SK-N-SH (cell line): ENCODE results near the gene DDX39B.

Experiments used
- CHD2 ChIP-seq: fragments of 150-350 bp; IDR thresholded peaks from 2 replicates; pipeline ENCODE4 v1.6.1; 2018; ENCODE audit warnings: low read length; ENCODE audit not compliant: partially characterized antibody
- CTCF ChIP-seq: fragments of 200-600 bp; sonication (generic); IDR thresholded peaks from 2 replicates; pipeline ENCODE4 v1.6.1; 2017; ENCODE audit warnings: antibody characterized with exemption, mild to moderate bottlenecking, moderate library complexity
- FOSL2 ChIP-seq: IDR thresholded peaks from 2 replicates; pipeline ENCODE4 v1.4.0; 2012; ENCODE audit warnings: low read depth, mild to moderate bottlenecking, moderate library complexity, borderline replicate concordance
- NRF1 ChIP-seq: IDR thresholded peaks from 2 replicates; pipeline ENCODE4 v1.6.1; 2012; ENCODE audit warnings: low read depth, mild to moderate bottlenecking, low read length
- POLR2AphosphoS5 ChIP-seq: IDR thresholded peaks from 2 replicates; pipeline ENCODE4 v1.6.1; 2012; ENCODE audit warnings: low read depth, low read length
- RFX5 ChIP-seq: IDR thresholded peaks from 2 replicates; pipeline ENCODE4 v1.6.1; 2012; ENCODE audit warnings: mild to moderate bottlenecking, improper control_type of control experiment, low read length
- TF ChIP-seq, protein P1 (sequence below): IDR thresholded peaks from 2 replicates; pipeline ENCODE4 v1.6.1; 2012; ENCODE audit warnings: mild to moderate bottlenecking, low read depth, low read length, moderate library complexity
- TF ChIP-seq, protein P2 (sequence below): IDR thresholded peaks from 2 replicates; pipeline ENCODE4 v1.4.0; 2012; ENCODE audit warnings: low read depth, borderline replicate concordance
- TF ChIP-seq, protein P3 (sequence below): IDR thresholded peaks from 2 replicates; pipeline ENCODE4 v1.4.0; 2012; ENCODE audit warnings: low read depth, borderline replicate concordance

GRCh38 chr6:31521835-31522234 lies 20.0 kb downstream of the DDX39B start:
- TF ChIP-seq CTCF = no peak
- no peak for TF ChIP-seq NRF1
- no peak for TF ChIP-seq FOSL2
- TF ChIP-seq, protein P1, sequence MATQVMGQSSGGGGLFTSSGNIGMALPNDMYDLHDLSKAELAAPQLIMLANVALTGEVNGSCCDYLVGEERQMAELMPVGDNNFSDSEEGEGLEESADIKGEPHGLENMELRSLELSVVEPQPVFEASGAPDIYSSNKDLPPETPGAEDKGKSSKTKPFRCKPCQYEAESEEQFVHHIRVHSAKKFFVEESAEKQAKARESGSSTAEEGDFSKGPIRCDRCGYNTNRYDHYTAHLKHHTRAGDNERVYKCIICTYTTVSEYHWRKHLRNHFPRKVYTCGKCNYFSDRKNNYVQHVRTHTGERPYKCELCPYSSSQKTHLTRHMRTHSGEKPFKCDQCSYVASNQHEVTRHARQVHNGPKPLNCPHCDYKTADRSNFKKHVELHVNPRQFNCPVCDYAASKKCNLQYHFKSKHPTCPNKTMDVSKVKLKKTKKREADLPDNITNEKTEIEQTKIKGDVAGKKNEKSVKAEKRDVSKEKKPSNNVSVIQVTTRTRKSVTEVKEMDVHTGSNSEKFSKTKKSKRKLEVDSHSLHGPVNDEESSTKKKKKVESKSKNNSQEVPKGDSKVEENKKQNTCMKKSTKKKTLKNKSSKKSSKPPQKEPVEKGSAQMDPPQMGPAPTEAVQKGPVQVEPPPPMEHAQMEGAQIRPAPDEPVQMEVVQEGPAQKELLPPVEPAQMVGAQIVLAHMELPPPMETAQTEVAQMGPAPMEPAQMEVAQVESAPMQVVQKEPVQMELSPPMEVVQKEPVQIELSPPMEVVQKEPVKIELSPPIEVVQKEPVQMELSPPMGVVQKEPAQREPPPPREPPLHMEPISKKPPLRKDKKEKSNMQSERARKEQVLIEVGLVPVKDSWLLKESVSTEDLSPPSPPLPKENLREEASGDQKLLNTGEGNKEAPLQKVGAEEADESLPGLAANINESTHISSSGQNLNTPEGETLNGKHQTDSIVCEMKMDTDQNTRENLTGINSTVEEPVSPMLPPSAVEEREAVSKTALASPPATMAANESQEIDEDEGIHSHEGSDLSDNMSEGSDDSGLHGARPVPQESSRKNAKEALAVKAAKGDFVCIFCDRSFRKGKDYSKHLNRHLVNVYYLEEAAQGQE = no peak
- no peak for TF ChIP-seq CHD2
- TF ChIP-seq RFX5 = no peak
- TF ChIP-seq, protein P2, sequence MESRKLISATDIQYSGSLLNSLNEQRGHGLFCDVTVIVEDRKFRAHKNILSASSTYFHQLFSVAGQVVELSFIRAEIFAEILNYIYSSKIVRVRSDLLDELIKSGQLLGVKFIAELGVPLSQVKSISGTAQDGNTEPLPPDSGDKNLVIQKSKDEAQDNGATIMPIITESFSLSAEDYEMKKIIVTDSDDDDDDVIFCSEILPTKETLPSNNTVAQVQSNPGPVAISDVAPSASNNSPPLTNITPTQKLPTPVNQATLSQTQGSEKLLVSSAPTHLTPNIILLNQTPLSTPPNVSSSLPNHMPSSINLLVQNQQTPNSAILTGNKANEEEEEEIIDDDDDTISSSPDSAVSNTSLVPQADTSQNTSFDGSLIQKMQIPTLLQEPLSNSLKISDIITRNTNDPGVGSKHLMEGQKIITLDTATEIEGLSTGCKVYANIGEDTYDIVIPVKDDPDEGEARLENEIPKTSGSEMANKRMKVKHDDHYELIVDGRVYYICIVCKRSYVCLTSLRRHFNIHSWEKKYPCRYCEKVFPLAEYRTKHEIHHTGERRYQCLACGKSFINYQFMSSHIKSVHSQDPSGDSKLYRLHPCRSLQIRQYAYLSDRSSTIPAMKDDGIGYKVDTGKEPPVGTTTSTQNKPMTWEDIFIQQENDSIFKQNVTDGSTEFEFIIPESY = no peak
- TF ChIP-seq, protein P3, sequence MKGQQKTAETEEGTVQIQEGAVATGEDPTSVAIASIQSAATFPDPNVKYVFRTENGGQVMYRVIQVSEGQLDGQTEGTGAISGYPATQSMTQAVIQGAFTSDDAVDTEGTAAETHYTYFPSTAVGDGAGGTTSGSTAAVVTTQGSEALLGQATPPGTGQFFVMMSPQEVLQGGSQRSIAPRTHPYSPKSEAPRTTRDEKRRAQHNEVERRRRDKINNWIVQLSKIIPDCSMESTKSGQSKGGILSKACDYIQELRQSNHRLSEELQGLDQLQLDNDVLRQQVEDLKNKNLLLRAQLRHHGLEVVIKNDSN = no peak
- TF ChIP-seq POLR2AphosphoS5 = no peak
